Stomach (tissue), 9 donors: ENCODE measurements around the gene CUX1. TPM values are rescaled to one million over a fixed set of nuclear protein-coding genes. Genes with fewer than 3 reads are reported as not detected.

ENCODE experiments used
- DNase-seq, 2 donors: peaks; one replicate each; pipeline versions ENCODE4 v3.0.0 to v3.0.0-alpha.2; 2013 to 2019
- H3K27ac ChIP-seq, 5 donors: fragments of 200-600 bp in 4 of 5; sonication (generic) in 4 of 5; one replicate each; pipeline ENCODE4 v1.5.1; 2013 to 2019; ENCODE audit warnings: mild to moderate bottlenecking in 1 of 5, moderate library complexity in 1 of 5
- H3K27me3 ChIP-seq, 3 donors: fragments of 200-600 bp; sonication (generic); one replicate each; pipeline ENCODE4 v1.5.1; 2017 to 2019; ENCODE audit warnings: mixed run types in 1 of 3
- H3K36me3 ChIP-seq, 4 donors: fragments of 200-600 bp; sonication (generic); 1 replicate in 3 of 4; 2 replicates in 1 of 4; pipeline ENCODE4 v1.5.1; 2016 to 2019
- H3K4me1 ChIP-seq, 4 donors: fragments of 200-600 bp; sonication (generic); one replicate each; pipeline ENCODE4 v1.5.1; 2016 to 2019
- H3K4me3 ChIP-seq, 4 donors: fragments of 200-600 bp; sonication (generic) in 3 of 4; one replicate each; pipeline ENCODE4 v1.5.1; 2016 to 2019; ENCODE audit warnings: mild to moderate bottlenecking in 1 of 4
- H3K9me3 ChIP-seq, 4 donors: fragments of 200-600 bp; sonication (generic); one replicate each; pipeline ENCODE4 v1.5.1; 2016 to 2019
- CTCF ChIP-seq, 7 experiments: fragments of 450-650 bp in 4 of 7; fragments of 200-600 bp in 3 of 7; sonication (generic) in 3 of 7; IDR thresholded peaks; one replicate each; pipeline ENCODE4 v1.5.1; 2016 to 2019; ENCODE audit warnings: antibody characterized with exemption in 7 of 7, control low read depth in 2 of 7, mild to moderate bottlenecking in 1 of 7
- EP300 ChIP-seq: sonication (generic); formaldehyde crosslinking; IDR thresholded peaks from one replicate; pipeline ENCODE4 v1.6.1; 2017; ENCODE audit warnings: antibody characterized with exemption
- POLR2A ChIP-seq, 4 donors: fragments of 450-650 bp; IDR thresholded peaks; one replicate each; pipeline ENCODE4 v1.6.1; 2016; ENCODE audit warnings: antibody characterized with exemption in 4 of 4, control low read depth in 2 of 4, mild to moderate bottlenecking in 1 of 4, moderate library complexity in 1 of 4
- POLR2AphosphoS5 ChIP-seq, 3 donors: sonication (generic); formaldehyde crosslinking; IDR thresholded peaks; one replicate each; pipeline ENCODE4 v1.6.1; 2016; ENCODE audit warnings: antibody characterized with exemption in 3 of 3
- WGBS, 5 donors: extraction: QIAGEN DNeasy Blood & Tissue Kit in 3 of 5; methylation state at CpG; one replicate each; pipeline versions ENCODE4 v1.1.5 to v1.1.7; 2013 to 2018; 5-methylcytosine and 5-hydroxymethylcytosine counted together
- intact Hi-C: fragments of 100-400 bp; cut with DNase I; formaldehyde crosslinking; loops from one replicate; pipeline ENCODE4 v1.15.1; 2023; ENCODE audit warnings: low total_unique reads
- polyA plus RNA-seq, 3 donors: library from polyadenylated mRNA; stranded (reverse); fragments of 200-250 nt; gene quantifications; one replicate each; pipeline ENCODE4 v1.2.3, GENCODE V29; 2013
- total RNA-seq, 5 donors: library from RNA; depleted of rRNA; stranded (reverse); fragments of >200 nt; gene quantifications; one replicate each; pipeline versions ENCODE4 v1.1.0 to v1.2.3, GENCODE V29; 2014 to 2016
- donor health status: healthy with polysubstance abuse.
- donor health status: Bipolar disorder and iron deficiency.
- donor health status: healthy.

Gene CUX1
- total and polyA plus RNA-seq, 8 donors = 24.7 to 201 (median 54.7) TPM

DNA sequence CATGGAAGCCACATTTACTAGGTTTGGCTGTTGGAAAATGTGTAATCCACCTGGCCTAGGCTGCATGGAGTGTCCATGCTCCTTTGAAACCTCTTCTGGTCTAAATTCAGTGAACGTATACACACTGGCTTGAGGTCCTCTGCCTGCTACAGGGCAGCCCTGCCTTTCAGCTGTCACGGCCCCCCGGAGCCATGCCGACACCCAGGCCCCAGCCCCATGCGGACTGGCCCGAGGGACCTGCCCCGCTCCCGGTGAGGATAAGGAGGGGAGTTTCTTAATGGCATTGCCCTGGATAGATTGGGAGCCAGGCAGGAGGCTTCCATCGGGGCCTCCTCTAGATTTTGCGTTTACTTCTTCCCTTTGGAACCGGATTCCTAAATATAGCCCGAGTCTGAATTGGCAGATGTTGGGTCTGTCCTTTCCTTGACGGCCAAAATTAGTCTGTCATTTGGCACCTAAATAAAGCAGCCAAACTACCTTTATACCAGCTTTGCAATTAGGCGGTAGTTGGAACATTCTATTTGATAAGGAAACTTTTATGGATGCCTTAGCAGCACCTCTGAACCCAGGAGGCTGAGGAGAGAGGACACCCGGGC lies 397.1 kb downstream of the CUX1 start:
- peaks cover 8 to 78% (median 70%) of the 10 kb centered on the region in 4 donors for H3K36me3 ChIP-seq
- no peak overlapping the region for H3K4me3 ChIP-seq
- no peak overlapping the region for H3K27ac ChIP-seq
- TF ChIP-seq EP300 (no peak), POLR2A (IDR thresholded peaks at IDR 0.05) (no peak), CTCF (IDR thresholded peaks at IDR 0.05) (no peak), POLR2AphosphoS5 (IDR thresholded peaks at IDR 0.05) (no peak)
- no peaks in the 10 kb centered on the region for H3K4me1 ChIP-seq
- intact Hi-C loops = no loop called here
- H3K27me3 ChIP-seq = no peaks in the 10 kb centered on the region
- H3K9me3 ChIP-seq = no peaks in the 10 kb centered on the region
- WGBS, 5 donors = 64 to 88% (median 83%) methylated on average over 9 to 15 of the region's 15 CpGs
- DNase-seq = no peak

DNA sequence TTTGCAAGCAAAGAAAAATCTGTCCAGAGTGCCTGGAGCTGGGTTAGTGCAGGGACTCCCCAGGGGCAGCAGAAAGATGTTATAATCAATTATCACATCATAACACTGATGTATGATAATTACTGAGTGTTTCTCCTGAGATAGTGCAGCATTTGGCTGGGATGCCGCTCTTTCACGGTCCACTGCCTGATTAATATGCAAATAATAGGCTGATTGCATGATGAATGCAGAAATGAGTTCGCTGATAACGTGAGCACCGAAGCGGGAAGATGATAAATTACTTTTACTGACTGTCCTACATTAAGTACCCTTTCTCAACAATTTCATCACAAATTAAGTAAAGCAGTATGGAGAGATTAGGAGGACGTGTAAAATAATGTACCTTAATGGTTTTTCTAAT lies 397.8 kb downstream of the CUX1 start:
- no peak for DNase-seq
- Histone ChIP-seq H3K9me3 (no peaks in the 10 kb centered on the region), H3K4me1 (no peaks in the 10 kb centered on the region), H3K27ac (no peak overlapping the region), H3K27me3 (no peaks in the 10 kb centered on the region), H3K36me3 (peaks cover 8 to 78% (median 66%) of the 10 kb centered on the region in 4 donors), H3K4me3 (no peak overlapping the region)
- 76 to 87% (median 79%) methylated on average over 7 of the region's 7 CpGs for WGBS, 5 donors
- intact Hi-C loops = no loop called here
- no peak for TF ChIP-seq POLR2A (IDR thresholded peaks at IDR 0.05)
- TF ChIP-seq POLR2AphosphoS5 (IDR thresholded peaks at IDR 0.05) = no peak
- no peak for TF ChIP-seq CTCF (IDR thresholded peaks at IDR 0.05)
- TF ChIP-seq EP300 = no peak

DNA sequence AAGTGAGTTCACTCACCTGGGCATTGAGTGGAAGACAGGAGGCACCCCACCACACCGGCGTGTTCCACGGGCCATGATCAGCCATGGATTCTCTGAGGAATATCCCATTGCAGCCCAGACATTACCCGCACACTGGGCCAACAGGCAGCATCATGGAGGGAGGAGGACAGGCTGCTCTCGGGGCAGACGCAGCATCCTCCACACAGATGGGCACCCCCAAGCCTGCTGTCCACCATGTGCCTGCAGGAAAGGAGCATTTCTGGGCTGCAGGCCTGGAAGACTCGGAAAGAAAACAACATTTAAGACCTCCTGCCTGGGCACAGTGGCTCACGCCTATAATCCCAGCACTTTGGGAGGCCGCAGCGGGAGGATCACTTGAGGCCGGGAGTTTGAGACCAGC lies 398.3 kb downstream of the CUX1 start:
- peaks cover 4 to 75% (median 64%) of the 10 kb centered on the region in 4 donors for H3K36me3 ChIP-seq
- WGBS, 5 donors = 91 to 95% (median 93%) methylated on average over 10 to 11 of the region's 11 CpGs

GRCh38 chr7:102216573-102217314 lies 399.3 kb downstream of the CUX1 start:
- no peaks in the 10 kb centered on the region for H3K9me3 ChIP-seq
- H3K27me3 ChIP-seq = no peaks in the 10 kb centered on the region
- intact Hi-C loops = no loop called here
- WGBS, 5 donors = 87 to 92% (median 88%) methylated on average over 8 of the region's 8 CpGs
- peaks cover 2 to 65% (median 54%) of the 10 kb centered on the region in 4 donors for H3K36me3 ChIP-seq
- no peak overlapping the region for H3K27ac ChIP-seq
- no peak overlapping the region for H3K4me3 ChIP-seq
- no peak for TF ChIP-seq POLR2A (IDR thresholded peaks at IDR 0.05)
- TF ChIP-seq EP300 = no peak
- TF ChIP-seq CTCF (IDR thresholded peaks at IDR 0.05) = no peak
- TF ChIP-seq POLR2AphosphoS5 (IDR thresholded peaks at IDR 0.05) = no peak
- no peaks in the 10 kb centered on the region for H3K4me1 ChIP-seq
- DNase-seq = no peak

More for the DNA sequence above, 398.3 kb downstream of the CUX1 start:
- Histone ChIP-seq H3K9me3 (no peaks in the 10 kb centered on the region), H3K4me1 (no peaks in the 10 kb centered on the region), H3K27me3 (no peaks in the 10 kb centered on the region), H3K27ac (no peak overlapping the region), H3K4me3 (no peak overlapping the region)
- intact Hi-C loops = no loop called here
- DNase-seq = no peak
- TF ChIP-seq POLR2A (IDR thresholded peaks at IDR 0.05) = no peak
- TF ChIP-seq CTCF (IDR thresholded peaks at IDR 0.05) = no peak
- no peak for TF ChIP-seq POLR2AphosphoS5 (IDR thresholded peaks at IDR 0.05)
- no peak for TF ChIP-seq EP300
